GM21360 (cell line): Measurements from ENCODE around the gene FYTTD1.

Experiments used
- ATAC-seq: cut with Tn5 transposase; IDR thresholded peaks from one replicate; pipeline ENCODE4 v1.9.1; 2021; ENCODE audit warnings: mild to moderate bottlenecking, moderate library complexity; ENCODE audit not compliant: unreplicated experiment

The FYTTD1 gene

DNA sequence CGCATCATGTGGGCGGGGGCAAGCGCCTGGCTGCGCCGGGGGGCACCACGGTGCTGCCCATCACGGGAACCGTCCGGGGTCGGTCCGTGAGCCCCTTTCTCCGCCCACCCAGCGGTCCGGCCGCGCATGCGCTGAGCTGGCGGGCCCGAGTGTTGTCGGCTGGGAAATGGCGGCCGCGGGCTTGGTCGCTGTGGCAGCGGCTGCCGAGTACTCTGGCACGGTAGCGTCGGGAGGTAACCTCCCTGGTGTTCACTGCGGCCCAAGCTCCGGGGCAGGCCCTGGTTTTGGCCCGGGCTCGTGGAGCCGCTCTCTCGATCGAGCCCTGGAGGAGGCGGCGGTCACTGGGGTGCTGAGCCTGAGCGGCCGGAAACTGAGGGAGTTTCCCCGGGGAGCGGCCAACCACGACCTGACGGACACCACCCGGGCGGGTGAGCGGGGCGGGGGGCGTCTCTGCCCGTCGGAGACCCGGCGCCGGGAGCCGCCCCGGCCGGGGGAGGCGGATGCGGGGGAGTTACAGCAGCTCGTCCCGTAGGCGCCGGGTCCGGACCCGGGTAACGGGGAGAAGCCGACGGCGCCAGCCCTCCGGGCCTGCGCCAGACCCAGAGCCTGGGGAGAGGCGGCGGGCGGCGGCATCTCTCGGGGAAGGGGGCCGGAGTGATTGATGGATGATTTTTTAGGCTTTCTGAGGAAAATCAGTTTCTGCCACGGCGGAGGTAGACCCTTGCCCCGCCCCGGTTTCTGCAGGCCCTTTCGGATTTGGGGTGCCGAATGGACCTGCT lies 41.6 kb downstream of the FYTTD1 start, which contains the start of gene LRCH3:
TSS of gene LRCH3 (plus strand) at position 142 of the 779 bp plus-strand sequence. CDS start at position 167, 25 bp downstream.
- ATAC-seq = peak; percentile 67

- ATAC-seq = peak; percentile 12
These were observed 42.4 kb downstream of the FYTTD1 start for GRCh38 chr3:197791892-197792647.

DNA sequence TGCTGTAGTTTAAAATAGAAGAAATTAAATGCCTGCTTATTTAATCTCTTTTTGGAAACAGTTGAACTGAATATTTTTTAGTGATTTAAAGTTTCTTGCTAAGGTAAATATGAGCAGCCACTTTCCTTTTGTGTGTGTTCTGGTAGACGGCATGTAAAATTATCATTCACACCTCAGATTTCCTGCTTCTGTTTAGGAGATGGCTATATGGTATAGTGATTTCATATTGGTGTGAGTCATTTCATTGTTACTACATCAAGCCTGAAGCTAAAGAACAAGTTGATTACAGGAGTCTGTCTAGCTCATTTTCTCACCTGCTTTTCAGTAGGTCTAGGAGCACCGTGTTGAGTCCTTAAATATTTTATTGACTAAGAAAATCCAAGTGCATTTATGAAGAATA lies 43.6 kb downstream of the FYTTD1 start:
- no peak for ATAC-seq

GRCh38 chr3:197794115-197794514 lies 44.4 kb downstream of the FYTTD1 start:
- no peak for ATAC-seq

DNA sequence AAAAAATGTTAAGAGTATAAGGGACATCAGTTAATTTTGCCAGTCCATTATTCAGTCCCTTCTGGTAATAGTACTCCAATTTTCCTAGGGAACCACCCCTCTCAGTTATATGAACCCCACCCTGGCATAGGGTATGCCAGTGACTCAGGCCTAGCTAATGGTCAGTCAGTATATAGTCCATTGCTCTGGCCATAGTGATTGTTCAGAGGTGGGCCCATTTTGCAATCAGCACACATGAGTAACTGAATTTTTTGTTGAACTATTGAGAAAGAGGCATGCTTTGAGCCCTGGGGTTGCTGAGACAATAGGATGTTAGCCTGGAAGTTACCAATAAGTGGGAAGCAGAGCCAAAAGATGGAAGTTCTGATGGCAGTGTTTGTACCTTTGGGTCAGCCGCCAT lies 45.5 kb downstream of the FYTTD1 start:
- no peak for ATAC-seq

- ATAC-seq = no peak
These were observed 46.4 kb downstream of the FYTTD1 start for GRCh38 chr3:197796087-197796486.

- no peak for ATAC-seq
These were observed 49.2 kb downstream of the FYTTD1 start for GRCh38 chr3:197798863-197799262.

GRCh38 chr3:197800379-197800778 lies 50.7 kb downstream of the FYTTD1 start:
- ATAC-seq = no peak

GRCh38 chr3:197801891-197802778 lies 52.5 kb downstream of the FYTTD1 start:
- ATAC-seq = no peak

GRCh38 chr3:197802779-197803459 lies 53.2 kb downstream of the FYTTD1 start:
- ATAC-seq = no peak

GRCh38 chr3:197804511-197804910 lies 54.8 kb downstream of the FYTTD1 start:
- ATAC-seq = no peak

DNA sequence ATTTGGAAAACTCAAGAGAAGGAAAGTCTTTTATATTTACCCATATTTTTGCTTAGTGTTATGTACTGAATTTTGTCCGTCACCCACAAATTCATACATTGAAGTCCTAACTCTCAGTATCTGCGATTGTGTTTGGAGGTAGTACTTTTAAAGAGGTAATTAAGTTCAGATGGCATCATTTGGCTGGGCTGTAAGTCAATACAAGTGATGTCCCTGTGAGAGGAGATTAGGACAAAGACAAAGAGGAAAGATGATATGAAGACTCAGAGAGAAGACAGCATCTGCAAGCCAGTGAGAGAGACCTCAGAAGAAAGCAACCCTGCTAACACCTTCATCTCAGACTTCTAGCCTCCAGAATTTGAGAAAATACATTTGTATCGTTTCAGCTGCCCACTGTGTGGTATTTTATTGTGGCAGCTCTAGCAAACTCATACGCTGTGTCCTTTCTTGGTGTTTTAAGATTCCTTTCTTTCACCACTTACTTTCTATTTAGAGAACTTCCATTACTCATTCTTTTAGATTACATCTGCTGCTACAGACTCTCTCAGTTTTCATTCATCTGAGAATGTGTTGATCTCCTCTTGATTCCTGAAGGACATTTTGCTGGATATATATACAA lies 58.4 kb downstream of the FYTTD1 start:
- no peak for ATAC-seq

GRCh38 chr3:197809356-197810020 lies 59.8 kb downstream of the FYTTD1 start:
- no peak for ATAC-seq

DNA sequence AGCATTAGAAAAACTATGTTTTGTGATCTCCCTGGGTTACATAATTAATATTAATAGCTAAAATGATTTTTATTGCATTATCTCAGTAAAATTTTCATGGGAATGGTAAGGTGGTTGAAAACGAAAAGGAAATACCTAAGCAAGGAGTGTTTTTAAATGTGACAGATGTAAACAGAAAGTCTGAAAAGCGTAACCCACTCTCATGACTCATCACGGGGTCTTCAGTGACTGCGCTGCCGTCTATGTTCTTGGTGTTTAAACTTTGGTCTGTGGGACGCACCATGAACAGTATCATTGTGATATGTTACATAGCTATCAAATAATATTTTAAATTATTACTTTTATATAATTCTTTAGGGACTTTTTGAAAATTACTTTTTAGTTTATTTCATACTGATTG lies 61.2 kb downstream of the FYTTD1 start:
- no peak for ATAC-seq

DNA sequence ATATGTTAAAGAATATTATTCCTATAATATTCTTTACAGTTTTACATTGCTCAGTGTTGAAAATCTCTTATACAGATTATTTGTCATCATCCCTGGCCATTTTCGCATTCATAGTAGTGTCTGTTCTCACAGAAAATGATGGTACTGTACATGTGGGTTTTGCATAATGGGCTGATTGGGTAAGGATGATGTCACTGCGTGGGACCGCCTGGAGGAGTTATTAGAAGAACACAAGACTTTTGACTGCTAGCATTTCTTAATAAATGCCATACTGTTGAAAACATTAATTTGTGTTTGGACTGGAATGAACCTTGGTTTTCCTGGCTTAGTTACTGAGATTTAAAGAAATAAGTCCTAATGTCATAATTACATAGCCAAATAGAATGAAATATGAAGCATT lies 61.7 kb downstream of the FYTTD1 start:
- ATAC-seq = no peak

- no peak for ATAC-seq
These were observed 64.7 kb downstream of the FYTTD1 start for GRCh38 chr3:197814372-197814771.

DNA sequence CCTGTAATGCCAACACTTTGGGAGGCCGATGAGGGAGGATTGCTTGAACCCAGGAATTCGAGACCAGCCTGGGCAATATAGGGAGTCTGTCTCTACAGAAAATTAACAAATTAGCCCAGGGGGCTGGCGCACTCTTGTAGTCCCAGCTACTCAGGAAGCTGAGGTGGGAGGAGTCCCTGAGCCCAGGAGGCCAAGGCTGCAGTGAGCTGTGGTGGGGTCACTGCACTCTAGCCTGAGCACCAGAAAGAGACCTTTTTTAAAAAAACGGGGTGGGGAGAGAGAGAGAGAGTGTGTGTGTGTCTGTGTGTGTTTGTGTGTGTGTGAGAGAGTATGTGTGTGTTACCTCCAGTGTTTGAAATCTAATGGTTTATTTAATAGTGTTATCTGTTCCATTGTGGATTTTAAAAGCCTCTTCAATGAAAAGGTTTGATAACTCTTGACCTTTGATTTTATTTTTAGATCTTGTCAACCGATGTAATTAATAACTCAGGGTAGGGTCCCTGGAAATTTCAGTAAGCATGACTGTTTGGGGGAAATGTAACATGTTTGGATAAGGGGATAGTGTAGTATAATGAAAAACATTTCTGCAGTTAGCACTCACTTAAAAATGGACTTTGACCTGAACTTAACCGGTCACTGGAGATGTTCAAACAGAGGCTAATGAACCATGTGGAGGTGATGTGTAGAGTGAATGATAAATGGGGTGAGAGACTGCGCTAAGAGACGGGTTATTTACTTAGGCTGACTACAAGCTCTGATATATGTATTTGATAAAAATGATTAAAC lies 71.1 kb downstream of the FYTTD1 start:
- no peak for ATAC-seq

GRCh38 chr3:197829397-197830045 lies 79.8 kb downstream of the FYTTD1 start:
- ATAC-seq = no peak
